GM19099 (cell line): ENCODE results near the gene LAMA2.

Experiments
- POLR2A ChIP-seq: IDR thresholded peaks from 3 replicates; pipeline ENCODE4 v1.6.1; 2011; ENCODE audit warnings: low read depth; ENCODE audit not compliant: insufficient read length; ENCODE audit errors: extremely low read depth

The LAMA2 gene

GRCh38 chr6:129314575-129314974, 431.6 kb downstream of the LAMA2 start:
- no peak for TF ChIP-seq POLR2A

GRCh38 chr6:129317931-129318820, 435.2 kb downstream of the LAMA2 start:
- TF ChIP-seq POLR2A: no peak

- TF ChIP-seq POLR2A: no peak
These were observed 438.0 kb downstream of the LAMA2 start for GRCh38 chr6:129320892-129321291.

GRCh38 chr6:129321303-129321702, 438.4 kb downstream of the LAMA2 start:
- TF ChIP-seq POLR2A: no peak

GRCh38 chr6:129324345-129324744, 441.4 kb downstream of the LAMA2 start:
- no peak for TF ChIP-seq POLR2A

GRCh38 chr6:129329678-129330077, 446.7 kb downstream of the LAMA2 start:
- TF ChIP-seq POLR2A: no peak

- no peak for TF ChIP-seq POLR2A
These were observed 448.7 kb downstream of the LAMA2 start for GRCh38 chr6:129331450-129332138.

- TF ChIP-seq POLR2A: no peak
These were observed 452.9 kb downstream of the LAMA2 start for GRCh38 chr6:129335792-129336191.

- TF ChIP-seq POLR2A: no peak
These were observed 455.7 kb downstream of the LAMA2 start for GRCh38 chr6:129338683-129339082.

- TF ChIP-seq POLR2A: no peak
These were observed 458.0 kb downstream of the LAMA2 start for GRCh38 chr6:129340983-129341382.

- TF ChIP-seq POLR2A: no peak
These were observed 459.3 kb downstream of the LAMA2 start for GRCh38 chr6:129342243-129342642.

- no peak for TF ChIP-seq POLR2A
These were observed 459.9 kb downstream of the LAMA2 start for GRCh38 chr6:129342796-129343195.

GRCh38 chr6:129344379-129344778, 461.4 kb downstream of the LAMA2 start:
- TF ChIP-seq POLR2A: no peak

- no peak for TF ChIP-seq POLR2A
These were observed 463.0 kb downstream of the LAMA2 start for GRCh38 chr6:129345890-129346289.

- no peak for TF ChIP-seq POLR2A
These were observed 464.0 kb downstream of the LAMA2 start for GRCh38 chr6:129346964-129347363.

- TF ChIP-seq POLR2A: no peak
These were observed 467.3 kb downstream of the LAMA2 start for GRCh38 chr6:129350278-129350677.
